ENCODE measurements around the gene LPO. TPM values are rescaled to one million over a fixed set of nuclear protein-coding genes. Genes with fewer than 3 reads are reported as not detected.

The LPO gene
- total RNA-seq, 1 donor from 2014 or later = not detected

GRCh38 chr17:58277107-58277801 lies 38.9 kb downstream of the LPO start:
- TF ChIP-seq CTCF (IDR thresholded peaks at IDR 0.05) = no peak
- Mint-ChIP-seq H3K27ac (no peak overlapping the region), H3K9me3 (no peaks in the 10 kb centered on the region), H3K36me3 (ENCODE audit: low read depth) (no peaks in the 10 kb centered on the region), H3K4me1 (peaks cover 5% of the 10 kb centered on the region), H3K4me3 (no peak overlapping the region), H3K27me3 (peaks cover 16% of the 10 kb centered on the region)
- DNase-seq = no peak
- no peak for ATAC-seq (ENCODE audit: low read depth)
- intact Hi-C loops (cut with micrococcal nuclease) = no loop called here
- ChIA-PET POLR2A (no interaction called here), CTCF (no interaction called here)

- peaks cover 14% of the 10 kb centered on the region for H3K27me3 Mint-ChIP-seq
- DNase-seq (no peak), ATAC-seq (ENCODE audit: low read depth) (no peak)
- H3K4me3 Mint-ChIP-seq = no peak overlapping the region
- no peaks in the 10 kb centered on the region for H3K36me3 Mint-ChIP-seq (ENCODE audit: low read depth)
- no peaks in the 10 kb centered on the region for H3K9me3 Mint-ChIP-seq
- no peak overlapping the region for H3K27ac Mint-ChIP-seq
- H3K4me1 Mint-ChIP-seq = peaks cover 5% of the 10 kb centered on the region
- intact Hi-C loops (cut with micrococcal nuclease) = no loop called here
- ChIA-PET CTCF (no interaction called here), POLR2A (no interaction called here)
- no peak for TF ChIP-seq CTCF (IDR thresholded peaks at IDR 0.05)
Measured at GRCh38 chr17:58277802-58278595, 39.6 kb downstream of the LPO start.

GRCh38 chr17:58278661-58279015 lies 40.3 kb downstream of the LPO start:
- no peak for TF ChIP-seq CTCF (IDR thresholded peaks at IDR 0.05)
- H3K9me3 Mint-ChIP-seq = no peaks in the 10 kb centered on the region
- no peak overlapping the region for H3K27ac Mint-ChIP-seq
- ATAC-seq (ENCODE audit: low read depth) (no peak), DNase-seq (no peak)
- intact Hi-C loops (cut with micrococcal nuclease) = no loop called here
- H3K4me3 Mint-ChIP-seq = no peak overlapping the region
- ChIA-PET POLR2A (no interaction called here), CTCF (no interaction called here)
- H3K27me3 Mint-ChIP-seq = peaks cover 19% of the 10 kb centered on the region
- no peaks in the 10 kb centered on the region for H3K36me3 Mint-ChIP-seq (ENCODE audit: low read depth)
- H3K4me1 Mint-ChIP-seq = peaks cover 5% of the 10 kb centered on the region

GRCh38 chr17:58279016-58279711 lies 40.8 kb downstream of the LPO start:
- H3K4me3 Mint-ChIP-seq = no peak overlapping the region
- no peak overlapping the region for H3K27ac Mint-ChIP-seq
- no peak for TF ChIP-seq CTCF (IDR thresholded peaks at IDR 0.05)
- H3K4me1 Mint-ChIP-seq = peaks cover 5% of the 10 kb centered on the region
- peaks cover 22% of the 10 kb centered on the region for H3K27me3 Mint-ChIP-seq
- ChIA-PET POLR2A (interaction anchor here (0.5 kb wide), 1 partner anchor 53 kb away, joined by 4 read pairs; no protein-coding TSS in a partner anchor), CTCF (no interaction called here)
- ATAC-seq (ENCODE audit: low read depth) (no peak), DNase-seq (no peak)
- intact Hi-C loops (cut with micrococcal nuclease) = no loop called here
- no peaks in the 10 kb centered on the region for H3K9me3 Mint-ChIP-seq
- H3K36me3 Mint-ChIP-seq (ENCODE audit: low read depth) = no peaks in the 10 kb centered on the region

All from activated B cell treated with CpG ODN at 0.5 μM for 24 hours (primary cell).